C4-2B (cell line): ENCODE data around the gene LPP.

ENCODE experiments used
- ZFX ChIP-seq: fragments of 450-650 bp; IDR thresholded peaks from 2 replicates; pipeline ENCODE4 v1.6.1; 2017
- TF ChIP-seq, protein P1 (sequence below): fragments of 450-650 bp; conservative IDR thresholded peaks from 2 replicates; pipeline ENCODE4 v1.5.1; 2017; ENCODE audit warnings: mild to moderate bottlenecking

DNA sequence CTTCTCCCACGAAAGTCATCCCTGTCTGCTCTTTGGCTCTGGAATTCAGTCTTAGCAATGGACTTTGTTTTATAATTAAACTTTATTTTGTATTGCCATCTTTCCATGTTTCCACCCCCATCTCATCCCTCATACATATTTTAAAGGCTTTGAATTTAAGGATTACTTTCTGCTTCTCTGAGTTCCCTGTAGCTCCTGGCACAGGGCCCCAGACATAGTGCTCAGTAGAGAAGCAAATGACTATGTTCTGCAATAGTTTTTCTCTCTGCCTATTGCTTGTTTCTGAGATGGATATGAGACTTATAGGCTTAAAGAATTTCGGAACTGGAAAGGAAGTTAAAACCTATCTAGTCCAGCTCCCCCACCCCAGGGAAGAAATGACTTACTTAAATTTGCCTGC lies 197.0 kb downstream of the LPP start:
- TF ChIP-seq, protein P1, sequence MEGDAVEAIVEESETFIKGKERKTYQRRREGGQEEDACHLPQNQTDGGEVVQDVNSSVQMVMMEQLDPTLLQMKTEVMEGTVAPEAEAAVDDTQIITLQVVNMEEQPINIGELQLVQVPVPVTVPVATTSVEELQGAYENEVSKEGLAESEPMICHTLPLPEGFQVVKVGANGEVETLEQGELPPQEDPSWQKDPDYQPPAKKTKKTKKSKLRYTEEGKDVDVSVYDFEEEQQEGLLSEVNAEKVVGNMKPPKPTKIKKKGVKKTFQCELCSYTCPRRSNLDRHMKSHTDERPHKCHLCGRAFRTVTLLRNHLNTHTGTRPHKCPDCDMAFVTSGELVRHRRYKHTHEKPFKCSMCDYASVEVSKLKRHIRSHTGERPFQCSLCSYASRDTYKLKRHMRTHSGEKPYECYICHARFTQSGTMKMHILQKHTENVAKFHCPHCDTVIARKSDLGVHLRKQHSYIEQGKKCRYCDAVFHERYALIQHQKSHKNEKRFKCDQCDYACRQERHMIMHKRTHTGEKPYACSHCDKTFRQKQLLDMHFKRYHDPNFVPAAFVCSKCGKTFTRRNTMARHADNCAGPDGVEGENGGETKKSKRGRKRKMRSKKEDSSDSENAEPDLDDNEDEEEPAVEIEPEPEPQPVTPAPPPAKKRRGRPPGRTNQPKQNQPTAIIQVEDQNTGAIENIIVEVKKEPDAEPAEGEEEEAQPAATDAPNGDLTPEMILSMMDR: no peak
- TF ChIP-seq ZFX: no peak
